Esophagus squamous epithelium (tissue), 4 donors: Measurements from ENCODE around the gene FAM53B.

Experiments
- POLR2A ChIP-seq, 4 donors: fragments of 450-650 bp; IDR thresholded peaks; one replicate each; pipeline ENCODE4 v1.6.1; 2017; ENCODE audit warnings: antibody characterized with exemption in 4 of 4, mild to moderate bottlenecking in 4 of 4, moderate library complexity in 3 of 4
- TF ChIP-seq, protein P1 (sequence below), 6 experiments: fragments of 450-650 bp in 4 of 6; fragments of 200-600 bp in 2 of 6; sonication (generic) in 2 of 6; IDR thresholded peaks; one replicate each; pipeline ENCODE4 v1.5.1; 2016 to 2019; ENCODE audit warnings: antibody characterized with exemption in 6 of 6, mild to moderate bottlenecking in 4 of 6, moderate library complexity in 4 of 6

DNA sequence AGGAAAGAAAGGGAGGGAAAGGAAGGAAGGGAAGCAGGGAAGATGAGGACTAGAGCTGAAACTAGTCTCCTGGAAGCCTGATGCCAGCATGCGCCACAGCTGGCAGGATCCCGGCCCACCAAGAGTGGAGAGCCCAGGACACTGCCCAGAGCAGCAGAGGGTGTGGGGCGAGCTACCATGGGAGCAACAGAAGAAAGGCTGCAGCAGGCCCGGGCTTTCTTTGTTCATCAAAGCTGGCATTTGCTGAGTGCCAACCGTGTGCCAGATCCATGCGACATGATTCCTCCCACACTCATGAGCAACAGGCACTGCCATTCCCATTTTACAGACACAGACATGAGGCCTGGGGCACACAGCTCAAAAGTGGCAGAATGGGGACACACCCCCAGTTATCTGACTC lies 68.9 kb downstream of the FAM53B start:
- TF ChIP-seq, protein P1, sequence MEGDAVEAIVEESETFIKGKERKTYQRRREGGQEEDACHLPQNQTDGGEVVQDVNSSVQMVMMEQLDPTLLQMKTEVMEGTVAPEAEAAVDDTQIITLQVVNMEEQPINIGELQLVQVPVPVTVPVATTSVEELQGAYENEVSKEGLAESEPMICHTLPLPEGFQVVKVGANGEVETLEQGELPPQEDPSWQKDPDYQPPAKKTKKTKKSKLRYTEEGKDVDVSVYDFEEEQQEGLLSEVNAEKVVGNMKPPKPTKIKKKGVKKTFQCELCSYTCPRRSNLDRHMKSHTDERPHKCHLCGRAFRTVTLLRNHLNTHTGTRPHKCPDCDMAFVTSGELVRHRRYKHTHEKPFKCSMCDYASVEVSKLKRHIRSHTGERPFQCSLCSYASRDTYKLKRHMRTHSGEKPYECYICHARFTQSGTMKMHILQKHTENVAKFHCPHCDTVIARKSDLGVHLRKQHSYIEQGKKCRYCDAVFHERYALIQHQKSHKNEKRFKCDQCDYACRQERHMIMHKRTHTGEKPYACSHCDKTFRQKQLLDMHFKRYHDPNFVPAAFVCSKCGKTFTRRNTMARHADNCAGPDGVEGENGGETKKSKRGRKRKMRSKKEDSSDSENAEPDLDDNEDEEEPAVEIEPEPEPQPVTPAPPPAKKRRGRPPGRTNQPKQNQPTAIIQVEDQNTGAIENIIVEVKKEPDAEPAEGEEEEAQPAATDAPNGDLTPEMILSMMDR (IDR thresholded peaks at IDR 0.05) = no peak
- no peak for TF ChIP-seq POLR2A (IDR thresholded peaks at IDR 0.05)
